Measurements from ENCODE around the gene PAX7. TPM values are rescaled to one million over a fixed set of nuclear protein-coding genes. Genes with fewer than 3 reads are reported as not detected.

Gene PAX7
- total and polyA plus RNA-seq, 2 experiments from 2014 or later: 0.03 TPM; not detected in 1

DNA sequence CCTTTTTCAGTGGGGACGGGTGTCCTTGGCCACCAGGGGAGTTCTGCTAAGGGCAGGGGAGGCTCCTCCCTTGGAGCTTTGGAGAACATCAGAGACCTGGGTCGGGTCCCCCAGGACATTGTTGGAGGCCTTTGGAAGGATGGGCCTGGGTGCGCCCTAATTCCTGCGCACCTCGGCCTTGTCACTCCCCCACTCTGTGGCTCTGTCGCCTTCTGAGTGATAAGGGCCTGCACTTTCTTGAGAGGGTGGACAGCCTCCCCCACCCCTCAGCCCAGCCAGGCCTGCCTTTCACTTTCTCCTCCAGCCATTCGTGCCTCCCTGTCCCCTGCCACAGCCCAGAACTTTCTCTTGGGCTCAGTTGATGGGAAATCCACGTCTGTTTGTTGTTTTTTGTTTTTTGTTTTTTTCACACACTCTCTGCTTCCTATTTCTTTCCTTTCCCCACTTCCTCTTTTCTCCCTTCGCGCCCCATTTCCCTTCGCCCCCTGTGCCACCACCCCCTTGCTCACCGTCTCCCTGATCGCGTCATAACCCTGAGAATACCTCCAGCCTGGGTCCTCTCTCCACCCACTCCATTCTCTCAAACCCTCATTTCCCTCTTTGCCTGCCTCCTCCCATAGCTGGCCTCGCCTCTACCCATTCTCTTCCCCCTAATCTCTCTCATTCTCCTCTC, 85.6 kb downstream of the PAX7 start:
- ATAC-seq: peak; percentile 45
- H3K27me3 Mint-ChIP-seq (ENCODE audit: insufficient read depth, low read depth, poor library complexity): peaks cover 48% of the 10 kb centered on the region
- H3K9me3 Mint-ChIP-seq: no peaks in the 10 kb centered on the region; the same call in 2 of the 3 replicates

More for the DNA sequence above, 85.6 kb downstream of the PAX7 start:
- Histone ChIP-seq H3K27ac (ENCODE audit: low read depth) (no peak overlapping the region), H2AFZ (peak overlapping the region; percentile 98), H3F3A (replicated peaks; ENCODE audit: low read depth) (no peaks in the 10 kb centered on the region), H3K27me3 (ENCODE audit: insufficient read depth) (peaks cover 59% of the 10 kb centered on the region), H3K4me2 (peak overlapping the region; percentile 93), H3K4me3 (peak overlapping the region; percentile 69), H3K4me1 (ENCODE audit: insufficient read depth) (peaks cover 10% of the 10 kb centered on the region; the same call in 1 of the 2 replicates), H3K79me2 (replicated peaks; ENCODE audit: insufficient read depth) (no peaks in the 10 kb centered on the region), H3K36me3 (ENCODE audit: insufficient read depth) (no peaks in the 10 kb centered on the region), H3K9me2 (ENCODE audit: insufficient read depth) (no peaks in the 10 kb centered on the region), H4K20me1 (replicated peaks; ENCODE audit: insufficient read depth) (no peaks in the 10 kb centered on the region)
- Mint-ChIP-seq H3K27ac (no peak overlapping the region), H3K4me3 (peak overlapping the region; percentile 75), H3K36me3 (ENCODE audit: low read depth) (no peaks in the 10 kb centered on the region; the same call in 2 of the 3 replicates), H3K4me1 (peaks cover 8% of the 10 kb centered on the region)
- DNase-seq (ENCODE audit: low spot score): no peak
- no peak for TF ChIP-seq NANOG (IDR thresholded peaks at IDR 0.05; ENCODE audit: borderline replicate concordance)
- TF ChIP-seq, protein P1, sequence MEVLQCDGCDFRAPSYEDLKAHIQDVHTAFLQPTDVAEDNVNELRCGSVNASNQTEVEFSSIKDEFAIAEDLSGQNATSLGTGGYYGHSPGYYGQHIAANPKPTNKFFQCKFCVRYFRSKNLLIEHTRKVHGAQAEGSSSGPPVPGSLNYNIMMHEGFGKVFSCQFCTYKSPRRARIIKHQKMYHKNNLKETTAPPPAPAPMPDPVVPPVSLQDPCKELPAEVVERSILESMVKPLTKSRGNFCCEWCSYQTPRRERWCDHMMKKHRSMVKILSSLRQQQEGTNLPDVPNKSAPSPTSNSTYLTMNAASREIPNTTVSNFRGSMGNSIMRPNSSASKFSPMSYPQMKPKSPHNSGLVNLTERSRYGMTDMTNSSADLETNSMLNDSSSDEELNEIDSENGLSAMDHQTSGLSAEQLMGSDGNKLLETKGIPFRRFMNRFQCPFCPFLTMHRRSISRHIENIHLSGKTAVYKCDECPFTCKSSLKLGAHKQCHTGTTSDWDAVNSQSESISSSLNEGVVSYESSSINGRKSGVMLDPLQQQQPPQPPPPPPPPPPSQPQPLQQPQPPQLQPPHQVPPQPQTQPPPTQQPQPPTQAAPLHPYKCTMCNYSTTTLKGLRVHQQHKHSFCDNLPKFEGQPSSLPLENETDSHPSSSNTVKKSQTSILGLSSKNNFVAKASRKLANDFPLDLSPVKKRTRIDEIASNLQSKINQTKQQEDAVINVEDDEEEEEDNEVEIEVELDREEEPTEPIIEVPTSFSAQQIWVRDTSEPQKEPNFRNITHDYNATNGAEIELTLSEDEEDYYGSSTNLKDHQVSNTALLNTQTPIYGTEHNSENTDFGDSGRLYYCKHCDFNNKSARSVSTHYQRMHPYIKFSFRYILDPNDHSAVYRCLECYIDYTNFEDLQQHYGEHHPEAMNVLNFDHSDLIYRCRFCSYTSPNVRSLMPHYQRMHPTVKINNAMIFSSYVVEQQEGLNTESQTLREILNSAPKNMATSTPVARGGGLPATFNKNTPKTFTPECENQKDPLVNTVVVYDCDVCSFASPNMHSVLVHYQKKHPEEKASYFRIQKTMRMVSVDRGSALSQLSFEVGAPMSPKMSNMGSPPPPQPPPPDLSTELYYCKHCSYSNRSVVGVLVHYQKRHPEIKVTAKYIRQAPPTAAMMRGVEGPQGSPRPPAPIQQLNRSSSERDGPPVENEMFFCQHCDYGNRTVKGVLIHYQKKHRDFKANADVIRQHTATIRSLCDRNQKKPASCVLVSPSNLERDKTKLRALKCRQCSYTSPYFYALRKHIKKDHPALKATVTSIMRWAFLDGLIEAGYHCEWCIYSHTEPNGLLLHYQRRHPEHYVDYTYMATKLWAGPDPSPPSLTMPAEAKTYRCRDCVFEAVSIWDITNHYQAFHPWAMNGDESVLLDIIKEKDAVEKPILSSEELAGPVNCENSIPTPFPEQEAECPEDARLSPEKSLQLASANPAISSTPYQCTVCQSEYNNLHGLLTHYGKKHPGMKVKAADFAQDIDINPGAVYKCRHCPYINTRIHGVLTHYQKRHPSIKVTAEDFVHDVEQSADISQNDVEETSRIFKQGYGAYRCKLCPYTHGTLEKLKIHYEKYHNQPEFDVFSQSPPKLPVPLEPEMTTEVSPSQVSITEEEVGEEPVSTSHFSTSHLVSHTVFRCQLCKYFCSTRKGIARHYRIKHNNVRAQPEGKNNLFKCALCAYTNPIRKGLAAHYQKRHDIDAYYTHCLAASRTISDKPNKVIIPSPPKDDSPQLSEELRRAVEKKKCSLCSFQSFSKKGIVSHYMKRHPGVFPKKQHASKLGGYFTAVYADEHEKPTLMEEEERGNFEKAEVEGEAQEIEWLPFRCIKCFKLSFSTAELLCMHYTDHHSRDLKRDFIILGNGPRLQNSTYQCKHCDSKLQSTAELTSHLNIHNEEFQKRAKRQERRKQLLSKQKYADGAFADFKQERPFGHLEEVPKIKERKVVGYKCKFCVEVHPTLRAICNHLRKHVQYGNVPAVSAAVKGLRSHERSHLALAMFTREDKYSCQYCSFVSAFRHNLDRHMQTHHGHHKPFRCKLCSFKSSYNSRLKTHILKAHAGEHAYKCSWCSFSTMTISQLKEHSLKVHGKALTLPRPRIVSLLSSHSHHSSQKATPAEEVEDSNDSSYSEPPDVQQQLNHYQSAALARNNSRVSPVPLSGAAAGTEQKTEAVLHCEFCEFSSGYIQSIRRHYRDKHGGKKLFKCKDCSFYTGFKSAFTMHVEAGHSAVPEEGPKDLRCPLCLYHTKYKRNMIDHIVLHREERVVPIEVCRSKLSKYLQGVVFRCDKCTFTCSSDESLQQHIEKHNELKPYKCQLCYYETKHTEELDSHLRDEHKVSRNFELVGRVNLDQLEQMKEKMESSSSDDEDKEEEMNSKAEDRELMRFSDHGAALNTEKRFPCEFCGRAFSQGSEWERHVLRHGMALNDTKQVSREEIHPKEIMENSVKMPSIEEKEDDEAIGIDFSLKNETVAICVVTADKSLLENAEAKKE (CRISPR knock-in tag; IDR thresholded peaks at IDR 0.05): no peak
- TF ChIP-seq ZNF331 (CRISPR knock-in tag; IDR thresholded peaks at IDR 0.05; ENCODE audit: low read depth): no peak
- TF ChIP-seq, protein P2, sequence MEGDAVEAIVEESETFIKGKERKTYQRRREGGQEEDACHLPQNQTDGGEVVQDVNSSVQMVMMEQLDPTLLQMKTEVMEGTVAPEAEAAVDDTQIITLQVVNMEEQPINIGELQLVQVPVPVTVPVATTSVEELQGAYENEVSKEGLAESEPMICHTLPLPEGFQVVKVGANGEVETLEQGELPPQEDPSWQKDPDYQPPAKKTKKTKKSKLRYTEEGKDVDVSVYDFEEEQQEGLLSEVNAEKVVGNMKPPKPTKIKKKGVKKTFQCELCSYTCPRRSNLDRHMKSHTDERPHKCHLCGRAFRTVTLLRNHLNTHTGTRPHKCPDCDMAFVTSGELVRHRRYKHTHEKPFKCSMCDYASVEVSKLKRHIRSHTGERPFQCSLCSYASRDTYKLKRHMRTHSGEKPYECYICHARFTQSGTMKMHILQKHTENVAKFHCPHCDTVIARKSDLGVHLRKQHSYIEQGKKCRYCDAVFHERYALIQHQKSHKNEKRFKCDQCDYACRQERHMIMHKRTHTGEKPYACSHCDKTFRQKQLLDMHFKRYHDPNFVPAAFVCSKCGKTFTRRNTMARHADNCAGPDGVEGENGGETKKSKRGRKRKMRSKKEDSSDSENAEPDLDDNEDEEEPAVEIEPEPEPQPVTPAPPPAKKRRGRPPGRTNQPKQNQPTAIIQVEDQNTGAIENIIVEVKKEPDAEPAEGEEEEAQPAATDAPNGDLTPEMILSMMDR (conservative IDR thresholded peaks at IDR 0.05; ENCODE audit: low read depth in 2 of 2): no peak
- no peak for TF ChIP-seq EZH2 (IDR thresholded peaks at IDR 0.05; ENCODE audit: low read depth, unreplicated experiment)
- no peak for TF ChIP-seq STAT1 (IDR thresholded peaks at IDR 0.05; ENCODE audit: unreplicated experiment)
- TF ChIP-seq, protein P3, sequence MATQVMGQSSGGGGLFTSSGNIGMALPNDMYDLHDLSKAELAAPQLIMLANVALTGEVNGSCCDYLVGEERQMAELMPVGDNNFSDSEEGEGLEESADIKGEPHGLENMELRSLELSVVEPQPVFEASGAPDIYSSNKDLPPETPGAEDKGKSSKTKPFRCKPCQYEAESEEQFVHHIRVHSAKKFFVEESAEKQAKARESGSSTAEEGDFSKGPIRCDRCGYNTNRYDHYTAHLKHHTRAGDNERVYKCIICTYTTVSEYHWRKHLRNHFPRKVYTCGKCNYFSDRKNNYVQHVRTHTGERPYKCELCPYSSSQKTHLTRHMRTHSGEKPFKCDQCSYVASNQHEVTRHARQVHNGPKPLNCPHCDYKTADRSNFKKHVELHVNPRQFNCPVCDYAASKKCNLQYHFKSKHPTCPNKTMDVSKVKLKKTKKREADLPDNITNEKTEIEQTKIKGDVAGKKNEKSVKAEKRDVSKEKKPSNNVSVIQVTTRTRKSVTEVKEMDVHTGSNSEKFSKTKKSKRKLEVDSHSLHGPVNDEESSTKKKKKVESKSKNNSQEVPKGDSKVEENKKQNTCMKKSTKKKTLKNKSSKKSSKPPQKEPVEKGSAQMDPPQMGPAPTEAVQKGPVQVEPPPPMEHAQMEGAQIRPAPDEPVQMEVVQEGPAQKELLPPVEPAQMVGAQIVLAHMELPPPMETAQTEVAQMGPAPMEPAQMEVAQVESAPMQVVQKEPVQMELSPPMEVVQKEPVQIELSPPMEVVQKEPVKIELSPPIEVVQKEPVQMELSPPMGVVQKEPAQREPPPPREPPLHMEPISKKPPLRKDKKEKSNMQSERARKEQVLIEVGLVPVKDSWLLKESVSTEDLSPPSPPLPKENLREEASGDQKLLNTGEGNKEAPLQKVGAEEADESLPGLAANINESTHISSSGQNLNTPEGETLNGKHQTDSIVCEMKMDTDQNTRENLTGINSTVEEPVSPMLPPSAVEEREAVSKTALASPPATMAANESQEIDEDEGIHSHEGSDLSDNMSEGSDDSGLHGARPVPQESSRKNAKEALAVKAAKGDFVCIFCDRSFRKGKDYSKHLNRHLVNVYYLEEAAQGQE (IDR thresholded peaks at IDR 0.05; ENCODE audit: unreplicated experiment): no peak
- TF ChIP-seq CREB1 (CRISPR knock-in tag; IDR thresholded peaks at IDR 0.05; ENCODE audit: low read depth): no peak
- TF ChIP-seq, protein P4, sequence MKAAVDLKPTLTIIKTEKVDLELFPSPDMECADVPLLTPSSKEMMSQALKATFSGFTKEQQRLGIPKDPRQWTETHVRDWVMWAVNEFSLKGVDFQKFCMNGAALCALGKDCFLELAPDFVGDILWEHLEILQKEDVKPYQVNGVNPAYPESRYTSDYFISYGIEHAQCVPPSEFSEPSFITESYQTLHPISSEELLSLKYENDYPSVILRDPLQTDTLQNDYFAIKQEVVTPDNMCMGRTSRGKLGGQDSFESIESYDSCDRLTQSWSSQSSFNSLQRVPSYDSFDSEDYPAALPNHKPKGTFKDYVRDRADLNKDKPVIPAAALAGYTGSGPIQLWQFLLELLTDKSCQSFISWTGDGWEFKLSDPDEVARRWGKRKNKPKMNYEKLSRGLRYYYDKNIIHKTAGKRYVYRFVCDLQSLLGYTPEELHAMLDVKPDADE (IDR thresholded peaks at IDR 0.05): no peak
- no peak for TF ChIP-seq EZH2phosphoT487 (IDR thresholded peaks at IDR 0.05; ENCODE audit: unreplicated experiment)
- no peak for TF ChIP-seq ZNF114 (CRISPR knock-in tag; IDR thresholded peaks at IDR 0.05)
